K562 (cell line): ENCODE measurements around the gene TNFRSF13B. TPM values are rescaled to one million over a fixed set of nuclear protein-coding genes. Genes with fewer than 3 reads are reported as not detected.

Experiments used
- ATAC-seq: fragments of 200-7000 bp; cut with Tn5 transposase; 3 replicates; pipeline ENCODE4 v1.9.1; 2020; ENCODE audit warnings: moderate library complexity
- BruUV-seq: library from RNA; stranded (reverse); fragments of 400-500 nt; replicated peaks from 2 replicates; lab custom pipeline; 2021; lab: Mats Ljungman, UMichigan
- CTCF ChIA-PET: fragments of 300-600 bp; formaldehyde crosslinking; extraction: SDS; loops from one replicate; lab custom pipeline; 2021; ENCODE audit warnings: low intra/inter-chr PET ratio; lab: Yijun Ruan, JAX
- POLR2A ChIA-PET: fragments of 300-600, 350-650 bp; sonication (Branson Sonifier 250); formaldehyde crosslinking; extraction: SDS; loops from one replicate; lab custom pipeline; 2021; ENCODE audit warnings: antibody characterized with exemption, inconsistent platforms; lab: Yijun Ruan, JAX
- DNase-seq, 4 experiments: peaks; one replicate each; pipeline versions ENCODE4 v3.0.0 to v3.0.0-alpha.2; 2011 to 2018; ENCODE audit warnings: low spot score in 3 of 4, mixed read lengths in 3 of 4; ENCODE audit errors: extremely low read depth in 1 of 4
- FAIRE-seq: peaks from 2 replicates; lab custom pipeline; 2011; peaks lifted over from hg19 to GRCh38; lab: Jason Lieb, UNC
- H2AFZ ChIP-seq: 2 replicates; pipeline ENCODE4 v1.6.0; 2011; ENCODE audit warnings: low read depth, low read length, control low read depth, inconsistent platforms
- H3K27ac ChIP-seq: fragments of 200-600 bp; 3 replicates; pipeline ENCODE4 v1.8.0; 2011; ENCODE audit warnings: low read depth, mild to moderate bottlenecking, control low read depth, inconsistent platforms, low read length, moderate library complexity, mixed read lengths; ENCODE audit errors: extremely low read depth
- H3K27me3 ChIP-seq, 2 experiments: fragments of 300-600 bp in 1 of 2; 2 replicates in 1 of 2; 3 replicates in 1 of 2; pipeline versions ENCODE4 v1.6.0 to v1.8.0; 2011; ENCODE audit warnings: inconsistent platforms in 2 of 2, low read length in 2 of 2, mild to moderate bottlenecking in 1 of 2, mixed read lengths in 1 of 2, moderate library complexity in 1 of 2; ENCODE audit not compliant: control insufficient read depth in 2 of 2, insufficient read depth in 2 of 2
- H3K36me3 ChIP-seq: fragments of 300-600 bp; 3 replicates; pipeline ENCODE4 v1.8.0; 2011; ENCODE audit warnings: mild to moderate bottlenecking, low read length, inconsistent platforms; ENCODE audit not compliant: control insufficient read depth, insufficient read depth
- H3K4me1 ChIP-seq, 2 experiments: fragments of 200-600 bp in 1 of 2; replicated peaks in 1 of 2; 2 replicates in 1 of 2; 3 replicates in 1 of 2; pipeline versions ENCODE4 v1.5.1 to v1.8.0; 2011; ENCODE audit warnings: inconsistent platforms in 2 of 2, low read length in 2 of 2, mild to moderate bottlenecking in 1 of 2, mixed read lengths in 1 of 2, moderate library complexity in 1 of 2; ENCODE audit not compliant: control insufficient read depth in 2 of 2, insufficient read depth in 2 of 2
- H3K4me2 ChIP-seq: 2 replicates; pipeline ENCODE4 v1.6.1; 2011; ENCODE audit warnings: low read length, control low read depth, inconsistent platforms, mixed read lengths; ENCODE audit not compliant: insufficient read depth
- H3K4me3 ChIP-seq: fragments of 200-600 bp; sonication (generic), shearing (Covaris generic); 2 replicates; pipeline ENCODE4 v1.5.1; 2016; ENCODE audit warnings: control low read depth, inconsistent platforms
- H3K79me2 ChIP-seq: fragments of 200-600 bp; 3 replicates; pipeline ENCODE4 v1.8.0; 2011; ENCODE audit warnings: low read length, inconsistent platforms; ENCODE audit not compliant: control insufficient read depth, insufficient read depth
- H3K9ac ChIP-seq, 2 experiments: 2 replicates each; pipeline versions ENCODE4 v1.6.0 to v1.6.1; 2011; ENCODE audit warnings: low read depth in 2 of 2, low read length in 2 of 2, control low read depth in 1 of 2, inconsistent platforms in 1 of 2, mild to moderate bottlenecking in 1 of 2, mixed read lengths in 1 of 2; ENCODE audit not compliant: insufficient read depth in 1 of 2
- H3K9me1 ChIP-seq: one replicate; pipeline ENCODE4 v1.6.0; 2011; ENCODE audit warnings: inconsistent platforms, mild to moderate bottlenecking, low read length, moderate library complexity; ENCODE audit not compliant: control insufficient read depth, insufficient read depth
- H3K9me3 ChIP-seq: replicated peaks from 2 replicates; pipeline ENCODE4 v1.5.1; 2011; ENCODE audit warnings: low read depth, low read length, inconsistent platforms; ENCODE audit not compliant: control insufficient read depth, insufficient read depth
- H4K20me1 ChIP-seq: replicated peaks from 2 replicates; pipeline ENCODE4 v1.6.1; 2011; ENCODE audit warnings: low read length, inconsistent platforms, mixed read lengths; ENCODE audit not compliant: control insufficient read depth, insufficient read depth
- GTF3C2 ChIP-seq: IDR thresholded peaks from 3 replicates; pipeline ENCODE4 v1.6.1; 2011; ENCODE audit warnings: borderline replicate concordance, mild to moderate bottlenecking, moderate library complexity; ENCODE audit not compliant: insufficient read length; ENCODE audit errors: extremely low read depth
- IRF9 ChIP-seq: fragments of 450-650 bp; IDR thresholded peaks from 2 replicates; pipeline ENCODE4 v1.6.1; 2016; ENCODE audit warnings: missing biosample characterization, missing genetic modification characterization
- TCF7L2 ChIP-seq: fragments of 150-350 bp; IDR thresholded peaks from 2 replicates; pipeline ENCODE4 v1.6.1; 2016; ENCODE audit warnings: low read depth, mild to moderate bottlenecking, low read length, moderate library complexity
- WGBS: fragments of 100-300 bp; shearing (Covaris generic); methylation state at CpG from one replicate; pipeline ENCODE4 v1.1.6; 2016; ENCODE audit warnings: low coverage, mixed read lengths; ENCODE audit not compliant: insufficient coverage; ENCODE audit errors: missing lambda C conversion rate; 5-methylcytosine and 5-hydroxymethylcytosine counted together
- in situ Hi-C: fragments of 300-500 bp; cut with MboI; formaldehyde crosslinking; loops from 4 replicates; pipeline ENCODE4 v1.15.0; 2018; ENCODE audit warnings: inconsistent platforms, mixed read lengths
- intact Hi-C: fragments of 100-400 bp; cut with micrococcal nuclease; formaldehyde crosslinking; loops from 2 replicates; pipeline ENCODE4 v1.14.2; 2022
- polyA plus RNA-seq, 8 experiments: library from polyadenylated mRNA; depleted of rRNA in 4 of 8; stranded (reverse) in 5 of 8; unstranded in 3 of 8; fragments of >200 nt; fragmentation: Nextera tagmentation in 2 of 8; fragmentation: Illumina TruSeq in 1 of 8; extraction: Ambion mirVana in 2 of 8; extraction: Trizol in 1 of 8; gene quantifications; 2 replicates each; pipeline versions ENCODE4 v1.2.1 to v1.2.3, GENCODE V29; 2011 to 2014; ENCODE audit warnings: inconsistent platforms in 1 of 8, missing spikeins in 1 of 8
- total RNA-seq, 7 experiments: library from RNA; depleted of rRNA in 6 of 7; stranded (reverse); fragments of >200 nt in 6 of 7; fragmentation: Illumina TruSeq in 2 of 7; extraction: Trizol in 2 of 7; gene quantifications; 2 replicates each; pipeline versions ENCODE4 v1.2.1 to v1.2.3, GENCODE V29; 2011 to 2021; ENCODE audit warnings: low replicate concordance in 1 of 7

Gene TNFRSF13B
- total and polyA plus RNA-seq, 9 of the 15 experiments (the other 6 are each of a cell fraction or from before 2014, with no cell fraction given): not detected

GRCh38 chr17:16910341-16910740 is 61.6 kb downstream of the TNFRSF13B start:
- Histone ChIP-seq H3K36me3 (no peaks in the 10 kb centered on the region), H3K4me1 (no peaks in the 10 kb centered on the region), H2AFZ (no peak overlapping the region), H3K9ac (no peak overlapping the region), H4K20me1 (no peaks in the 10 kb centered on the region), H3K9me1 (no peaks in the 10 kb centered on the region), H3K4me3 (no peak overlapping the region), H3K9me3 (no peaks in the 10 kb centered on the region), H3K27ac (no peak overlapping the region)
- WGBS: 5% methylated on average over 8 of the region's 8 CpGs
- no peak for DNase-seq
- ChIA-PET CTCF (no interaction called here), POLR2A (no interaction called here)
- BruUV-seq: no TSS peak
- in situ Hi-C loops: no loop called here
- ATAC-seq: no peak
- TF ChIP-seq TCF7L2: no peak
- TF ChIP-seq GTF3C2: no peak
- TF ChIP-seq IRF9 (tag): no peak
- TF ChIP-seq, all 486 proteins: peak for 0
- Histone ChIP-seq H3K4me2 (no peak overlapping the region), H3K79me2 (no peaks in the 10 kb centered on the region), H3K27me3 (peaks cover 3 to 46% of the 10 kb centered on the region in 2 experiments; a peak in 3 of 5 replicates)
- intact Hi-C loops: no loop called here
- FAIRE-seq: no peak
